HepG2 (cell line): Measurements from ENCODE around the gene SELENOS. TPM values are rescaled to one million over a fixed set of nuclear protein-coding genes. Genes with fewer than 3 reads are reported as not detected.

Source experiments
- ATAC-seq: fragments of 200-7000 bp; cut with Tn5 transposase; 3 replicates; pipeline ENCODE4 v1.9.1; 2020; ENCODE audit warnings: mild to moderate bottlenecking, moderate library complexity
- BruUV-seq: library from RNA; stranded (reverse); fragments of 400-500 nt; replicated peaks from 2 replicates; lab custom pipeline; 2021; lab: Mats Ljungman, UMichigan
- CTCF ChIA-PET: fragments of 300-600 bp; formaldehyde crosslinking; extraction: SDS; loops from one replicate; lab custom pipeline; 2021; ENCODE audit warnings: low total read pairs, inconsistent platforms, low intra/inter-chr PET ratio; lab: Yijun Ruan, JAX
- POLR2A ChIA-PET: fragments of 350-600 bp; sonication (Branson Sonifier 250); formaldehyde crosslinking; loops from one replicate; lab custom pipeline; 2020; ENCODE audit warnings: antibody characterized with exemption, inconsistent platforms; lab: Yijun Ruan, JAX
- DNase-seq: peaks from one replicate; pipeline ENCODE4 v3.0.0-alpha.2; 2015; ENCODE audit warnings: low spot score
- FAIRE-seq: peaks from 3 replicates; lab custom pipeline; 2011; peaks lifted over from hg19 to GRCh38; lab: Jason Lieb, UNC
- H2AFZ ChIP-seq: one replicate; pipeline ENCODE4 v1.6.1; 2011; ENCODE audit warnings: low read length, inconsistent platforms
- H3K27ac ChIP-seq: fragments of 300-600 bp; 3 replicates; pipeline ENCODE4 v1.8.0; 2011; ENCODE audit warnings: mixed run types, mild to moderate bottlenecking, mixed read lengths, low read length, inconsistent platforms; ENCODE audit not compliant: insufficient read depth; ENCODE audit errors: extremely low read length
- H3K27me3 ChIP-seq, 2 experiments: fragments of 200-600 bp in 1 of 2; 2 replicates in 1 of 2; 3 replicates in 1 of 2; pipeline versions ENCODE4 v1.6.0 to v1.8.0; 2011; ENCODE audit warnings: low read length in 2 of 2, mild to moderate bottlenecking in 2 of 2, moderate library complexity in 2 of 2, inconsistent platforms in 1 of 2; ENCODE audit not compliant: insufficient read depth in 2 of 2, control insufficient read depth in 1 of 2
- H3K36me3 ChIP-seq, 2 experiments: fragments of 200-600 bp in 1 of 2; replicated peaks in 1 of 2; 2 replicates in 1 of 2; 3 replicates in 1 of 2; pipeline versions ENCODE4 v1.5.1 to v1.8.0; 2011; ENCODE audit warnings: low read length in 2 of 2, inconsistent platforms in 1 of 2; ENCODE audit not compliant: insufficient read depth in 2 of 2, control insufficient read depth in 1 of 2
- H3K4me1 ChIP-seq: 2 replicates; pipeline ENCODE4 v1.5.1; 2012; ENCODE audit warnings: low read length, inconsistent platforms; ENCODE audit not compliant: insufficient read depth
- H3K4me2 ChIP-seq: 2 replicates; pipeline ENCODE4 v1.6.0; 2011; ENCODE audit warnings: low read depth, low read length, inconsistent platforms
- H3K4me3 ChIP-seq, 3 experiments: fragments of 200-600 bp in 1 of 3; sonication (generic), shearing (Covaris generic) in 1 of 3; replicated peaks in 1 of 3; 2 replicates each; pipeline ENCODE4 v1.5.1; 2011 to 2016; ENCODE audit warnings: low read length in 3 of 3, inconsistent platforms in 2 of 3, low read depth in 2 of 3, mild to moderate bottlenecking in 2 of 3, control low read depth in 1 of 3, mixed read lengths in 1 of 3; ENCODE audit not compliant: insufficient read depth in 1 of 3
- H3K79me2 ChIP-seq: one replicate; pipeline ENCODE4 v1.6.1; 2011; ENCODE audit warnings: low read length, inconsistent platforms; ENCODE audit not compliant: insufficient read depth
- H3K9ac ChIP-seq: 2 replicates; pipeline ENCODE4 v1.6.0; 2011; ENCODE audit warnings: mild to moderate bottlenecking, low read depth, low read length, inconsistent platforms; ENCODE audit not compliant: insufficient read depth
- H3K9me3 ChIP-seq: 2 replicates; pipeline ENCODE4 v1.5.1; 2012; ENCODE audit warnings: mild to moderate bottlenecking, low read length
- H4K20me1 ChIP-seq: 2 replicates; pipeline ENCODE4 v1.6.0; 2011; ENCODE audit warnings: inconsistent platforms, mild to moderate bottlenecking, low read length, moderate library complexity; ENCODE audit not compliant: insufficient read depth
- CREB1 ChIP-seq, 2 experiments: fragments of 450-650 bp in 1 of 2; IDR thresholded peaks; 2 replicates each; pipeline ENCODE4 v1.6.1; 2016 to 2017; ENCODE audit warnings: control low read depth in 1 of 2, mild to moderate bottlenecking in 1 of 2, missing compliant biosample characterization in 1 of 2, missing genetic modification characterization in 1 of 2
- FOSL2 ChIP-seq: sonication (generic); formaldehyde crosslinking; IDR thresholded peaks from 2 replicates; pipeline ENCODE4 v1.4.0; 2020; ENCODE audit warnings: missing genetic modification reagents
- MTF1 ChIP-seq: sonication (generic); formaldehyde crosslinking; IDR thresholded peaks from 2 replicates; pipeline ENCODE4 v1.5.0; 2020; ENCODE audit warnings: missing genetic modification reagents
- NFKB2 ChIP-seq: sonication (generic); formaldehyde crosslinking; IDR thresholded peaks from 2 replicates; pipeline ENCODE4 v1.4.0; 2020; ENCODE audit warnings: missing genetic modification reagents, borderline replicate concordance
- NRL ChIP-seq: sonication (generic); formaldehyde crosslinking; IDR thresholded peaks from 2 replicates; pipeline ENCODE4 v1.5.0; 2020; ENCODE audit warnings: missing genetic modification reagents, mild to moderate bottlenecking, moderate library complexity, borderline replicate concordance
- SAP130 ChIP-seq: IDR thresholded peaks from 2 replicates; pipeline ENCODE4 v1.6.1; 2016; ENCODE audit warnings: low read depth
- THAP11 ChIP-seq: IDR thresholded peaks from 2 replicates; pipeline ENCODE4 v1.6.1; 2016; ENCODE audit warnings: missing biosample characterization, missing genetic modification reagents
- WGBS: methylation state at CpG from one replicate; pipeline ENCODE4 v1.1.6; 2017; ENCODE audit warnings: low lambda C conversion rate; 5-methylcytosine and 5-hydroxymethylcytosine counted together
- in situ Hi-C: cut with HindIII; loops from 2 replicates; pipeline ENCODE4 v1.10.0; 2017; ENCODE audit warnings: low pct_unique_long_range_greater_than_20kb; ENCODE audit not compliant: extremely low pct_ligation_motif_present
- intact Hi-C: fragments of 100-400 bp; cut with micrococcal nuclease; formaldehyde crosslinking; loops from one replicate; pipeline ENCODE4 v1.10.0; 2022; ENCODE audit not compliant: unreplicated experiment
- polyA plus RNA-seq, 8 experiments: library from polyadenylated mRNA; depleted of rRNA in 3 of 8; stranded (reverse) in 7 of 8; unstranded in 1 of 8; fragments of >200 nt; fragmentation: Illumina TruSeq in 4 of 8; extraction: Trizol in 4 of 8; gene quantifications; 2 replicates each; pipeline versions ENCODE4 v1.2.1 to v1.2.3, GENCODE V29; 2011 to 2016; ENCODE audit warnings: low read depth in 4 of 8, missing spikeins in 1 of 8, mixed read lengths in 1 of 8; ENCODE audit not compliant: insufficient read depth in 1 of 8
- total RNA-seq, 5 experiments: library from RNA; depleted of rRNA; stranded (reverse); fragments of >200 nt; fragmentation: Illumina TruSeq; extraction: Trizol; gene quantifications; 2 replicates each; pipeline ENCODE4 v1.2.3, GENCODE V29; 2016; ENCODE audit warnings: low read depth in 1 of 5
- TF ChIP-seq, protein P1 (sequence below), 2 experiments: sonication (generic) in 1 of 2; formaldehyde crosslinking in 1 of 2; IDR thresholded peaks; 2 replicates each; pipeline versions ENCODE4 v1.4.0 to v1.6.1; 2018 to 2020; ENCODE audit warnings: missing genetic modification reagents in 2 of 2, borderline replicate concordance in 1 of 2, low read depth in 1 of 2, mild to moderate bottlenecking in 1 of 2, missing biosample characterization in 1 of 2
- TF ChIP-seq, protein P2 (sequence below): sonication (generic); formaldehyde crosslinking; IDR thresholded peaks from 2 replicates; pipeline ENCODE4 v1.5.0; 2020; ENCODE audit warnings: mild to moderate bottlenecking, missing genetic modification reagents

The SELENOS gene
- total and polyA plus RNA-seq, 2 of the 13 experiments (the other 11 are each of a cell fraction or from before 2014, with no cell fraction given): 63.0 to 66.1 TPM

DNA sequence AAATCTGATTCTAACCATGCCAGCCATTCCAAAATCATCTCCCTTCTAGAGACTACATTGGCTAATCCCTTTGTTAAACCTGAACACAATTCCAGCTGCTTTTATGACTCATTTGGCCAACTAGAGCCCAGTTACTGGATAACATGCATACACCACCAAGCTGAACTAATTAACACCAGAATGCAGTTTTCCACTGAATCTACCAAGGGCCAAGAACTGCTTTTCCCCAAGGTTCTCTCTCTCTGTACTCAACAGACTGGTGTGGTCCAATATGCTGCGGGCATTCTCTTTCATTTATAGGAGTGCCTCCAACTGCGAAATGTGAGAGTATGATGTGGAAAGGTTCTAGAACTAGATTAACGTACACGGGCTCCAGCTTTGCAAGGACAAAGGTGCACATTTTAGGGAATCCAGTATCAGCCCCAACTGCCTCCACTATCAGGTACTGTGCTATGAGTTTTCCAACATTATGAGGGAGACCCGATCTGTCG lies 26.9 kb downstream of the SELENOS start:
- POLR2A ChIA-PET: no interaction called here
- no peak for ATAC-seq
- no peak for FAIRE-seq
- TSS peak; percentile 63 for BruUV-seq
- Histone ChIP-seq H3K27ac (no peak overlapping the region), H3K9ac (peak overlapping the region; percentile 71), H3K9me3 (no peaks in the 10 kb centered on the region), H3K79me2 (peaks cover 51% of the 10 kb centered on the region), H3K4me3 (peak overlapping the region; percentile 77 to 82 (median 81)), H3K36me3 (no peaks in the 10 kb centered on the region; a peak in 1 of 5 replicates), H3K4me2 (peak overlapping the region; percentile 94), H3K4me1 (peaks cover 62% of the 10 kb centered on the region), H3K27me3 (no peaks in the 10 kb centered on the region), H2AFZ (no peak overlapping the region)
- DNase-seq: no peak
- CTCF ChIA-PET: no interaction called here
- in situ Hi-C loops: loop anchor here (10.0 to 25.0 kb wide), 3 partner anchors 166 to 588 kb away; partner anchors contain the start of gene LRRK1
- TF ChIP-seq, protein P1, sequence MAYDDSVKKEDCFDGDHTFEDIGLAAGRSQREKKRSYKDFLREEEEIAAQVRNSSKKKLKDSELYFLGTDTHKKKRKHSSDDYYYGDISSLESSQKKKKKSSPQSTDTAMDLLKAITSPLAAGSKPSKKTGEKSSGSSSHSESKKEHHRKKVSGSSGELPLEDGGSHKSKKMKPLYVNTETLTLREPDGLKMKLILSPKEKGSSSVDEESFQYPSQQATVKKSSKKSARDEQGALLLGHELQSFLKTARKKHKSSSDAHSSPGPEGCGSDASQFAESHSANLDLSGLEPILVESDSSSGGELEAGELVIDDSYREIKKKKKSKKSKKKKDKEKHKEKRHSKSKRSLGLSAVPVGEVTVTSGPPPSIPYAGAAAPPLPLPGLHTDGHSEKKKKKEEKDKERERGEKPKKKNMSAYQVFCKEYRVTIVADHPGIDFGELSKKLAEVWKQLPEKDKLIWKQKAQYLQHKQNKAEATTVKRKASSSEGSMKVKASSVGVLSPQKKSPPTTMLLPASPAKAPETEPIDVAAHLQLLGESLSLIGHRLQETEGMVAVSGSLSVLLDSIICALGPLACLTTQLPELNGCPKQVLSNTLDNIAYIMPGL (CRISPR knock-in tag; IDR thresholded peaks at IDR 0.05; ENCODE audit: borderline replicate concordance in 1 of 2, low read depth in 1 of 2): 0 out of 4 replicates have a peak, but pooled peaks of 1 of the 2 experiments have one; percentile 20
- TF ChIP-seq THAP11 (no peak), FOSL2 (CRISPR knock-in tag) (peak; percentile 38; the same call in 1 of the 2 replicates), MTF1 (CRISPR knock-in tag) (no peak), SAP130 (CRISPR knock-in tag) (peak; percentile 6; the same call in 1 of the 2 replicates), NFKB2 (no peak), NRL (no peak), CREB1 (IDR thresholded peaks at IDR 0.05) (no peak), CREB1 (CRISPR knock-in tag; IDR thresholded peaks at IDR 0.05) (0 out of 2 replicates have a peak, but pooled peaks have one; percentile 29)
- TF ChIP-seq, protein P2, sequence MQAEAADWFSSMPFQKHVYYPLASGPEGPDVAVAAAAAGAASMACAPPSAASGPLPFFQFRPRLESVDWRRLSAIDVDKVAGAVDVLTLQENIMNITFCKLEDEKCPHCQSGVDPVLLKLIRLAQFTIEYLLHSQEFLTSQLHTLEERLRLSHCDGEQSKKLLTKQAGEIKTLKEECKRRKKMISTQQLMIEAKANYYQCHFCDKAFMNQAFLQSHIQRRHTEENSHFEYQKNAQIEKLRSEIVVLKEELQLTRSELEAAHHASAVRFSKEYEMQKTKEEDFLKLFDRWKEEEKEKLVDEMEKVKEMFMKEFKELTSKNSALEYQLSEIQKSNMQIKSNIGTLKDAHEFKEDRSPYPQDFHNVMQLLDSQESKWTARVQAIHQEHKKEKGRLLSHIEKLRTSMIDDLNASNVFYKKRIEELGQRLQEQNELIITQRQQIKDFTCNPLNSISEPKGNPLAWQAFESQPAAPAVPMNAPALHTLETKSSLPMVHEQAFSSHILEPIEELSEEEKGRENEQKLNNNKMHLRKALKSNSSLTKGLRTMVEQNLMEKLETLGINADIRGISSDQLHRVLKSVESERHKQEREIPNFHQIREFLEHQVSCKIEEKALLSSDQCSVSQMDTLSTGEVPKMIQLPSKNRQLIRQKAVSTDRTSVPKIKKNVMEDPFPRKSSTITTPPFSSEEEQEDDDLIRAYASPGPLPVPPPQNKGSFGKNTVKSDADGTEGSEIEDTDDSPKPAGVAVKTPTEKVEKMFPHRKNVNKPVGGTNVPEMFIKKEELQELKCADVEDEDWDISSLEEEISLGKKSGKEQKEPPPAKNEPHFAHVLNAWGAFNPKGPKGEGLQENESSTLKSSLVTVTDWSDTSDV: no peak
- TF ChIP-seq, all 625 proteins: peak for 4
- 12% methylated on average over 6 of the region's 6 CpGs for WGBS
- intact Hi-C loops: loop anchor here (10.0 kb wide), 2 partner anchors 126 to 336 kb away; partner anchors contain the start of gene LRRK1
- peaks cover 10% of the 10 kb centered on the region for H4K20me1 ChIP-seq
